22Rv1 (cell line): ENCODE data around the gene CMTM5.

ENCODE experiments used
- H3K27ac ChIP-seq: fragments of 450-650 bp; 2 replicates; pipeline ENCODE4 v1.5.1; 2017
- CTCF ChIP-seq: fragments of 450-650 bp; IDR thresholded peaks from 2 replicates; pipeline ENCODE4 v1.5.1; 2017; ENCODE audit warnings: mild to moderate bottlenecking
- ZFX ChIP-seq: fragments of 450-650 bp; IDR thresholded peaks from 2 replicates; pipeline ENCODE4 v1.6.1; 2017; ENCODE audit warnings: antibody characterized with exemption, borderline replicate concordance

CMTM5 gene

GRCh38 chr14:23376482-23377197, at the start of gene CMTM5:
CMTM5 (plus strand) TSS chr14:23377046; CDS start chr14:23377252, 206 bp downstream.
- H3K27ac ChIP-seq = no peak within 1 kb of the TSS
- TF ChIP-seq ZFX = no peak
- TF ChIP-seq CTCF = no peak

- TF ChIP-seq ZFX = no peak
- TF ChIP-seq CTCF = peak; percentile 90
- H3K27ac ChIP-seq = no peak overlapping the region
Observed at GRCh38 chr14:23327947-23328744, 48.7 kb upstream of the CMTM5 start.

GRCh38 chr14:23335623-23336022, 41.2 kb upstream of the CMTM5 start:
- H3K27ac ChIP-seq = no peak overlapping the region
- TF ChIP-seq CTCF (no peak), ZFX (no peak)

- no peak overlapping the region for H3K27ac ChIP-seq
- no peak for TF ChIP-seq CTCF
- TF ChIP-seq ZFX = no peak
Observed at GRCh38 chr14:23339506-23340268, 37.2 kb upstream of the CMTM5 start.

GRCh38 chr14:23344481-23344880, 32.4 kb upstream of the CMTM5 start:
- no peak for TF ChIP-seq CTCF
- TF ChIP-seq ZFX = no peak
- no peak overlapping the region for H3K27ac ChIP-seq

GRCh38 chr14:23345987-23346692, 30.7 kb upstream of the CMTM5 start:
- TF ChIP-seq ZFX (no peak), CTCF (no peak)
- no peak overlapping the region for H3K27ac ChIP-seq
